ENCODE results near the gene RUSC2. TPM values are rescaled to one million over a fixed set of nuclear protein-coding genes. Genes with fewer than 3 reads are reported as not detected.
"Not testable (repeated sequence)": the region's sequence is repeated elsewhere in the genome, so short reads cannot be mapped to it uniquely, and the experiment has no call there.

RUSC2 gene
- total and polyA plus RNA-seq, 2 of the 13 experiments (the other 11 are each of a cell fraction or from before 2014, with no cell fraction given): 2.8 to 3.3 TPM

GRCh38 chr9:35490155-35490909 is 421 bp downstream of the RUSC2 start (continued):
- TF ChIP-seq, protein P1, sequence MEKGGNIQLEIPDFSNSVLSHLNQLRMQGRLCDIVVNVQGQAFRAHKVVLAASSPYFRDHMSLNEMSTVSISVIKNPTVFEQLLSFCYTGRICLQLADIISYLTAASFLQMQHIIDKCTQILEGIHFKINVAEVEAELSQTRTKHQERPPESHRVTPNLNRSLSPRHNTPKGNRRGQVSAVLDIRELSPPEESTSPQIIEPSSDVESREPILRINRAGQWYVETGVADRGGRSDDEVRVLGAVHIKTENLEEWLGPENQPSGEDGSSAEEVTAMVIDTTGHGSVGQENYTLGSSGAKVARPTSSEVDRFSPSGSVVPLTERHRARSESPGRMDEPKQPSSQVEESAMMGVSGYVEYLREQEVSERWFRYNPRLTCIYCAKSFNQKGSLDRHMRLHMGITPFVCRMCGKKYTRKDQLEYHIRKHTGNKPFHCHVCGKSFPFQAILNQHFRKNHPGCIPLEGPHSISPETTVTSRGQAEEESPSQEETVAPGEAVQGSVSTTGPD (CRISPR knock-in tag; IDR thresholded peaks at IDR 0.05): no peak
- TF ChIP-seq NR2C2 (CRISPR knock-in tag; IDR thresholded peaks at IDR 0.05; ENCODE audit: borderline replicate concordance): no peak

- no peaks in the 10 kb centered on the region for H3K36me3 ChIP-seq (replicated peaks in 1 of 2; ENCODE audit: control insufficient read depth in 1 of 2, insufficient read depth in 2 of 2, low read length in 2 of 2)
- H3K27me3 ChIP-seq (ENCODE audit: control insufficient read depth in 1 of 2, insufficient read depth in 2 of 2, low read length in 2 of 2): no peaks in the 10 kb centered on the region
- 0 out of 2 replicates have a peak, but pooled peaks cover 3% of the 10 kb centered on the region for H4K20me1 ChIP-seq (ENCODE audit: insufficient read depth, low read length)
- peak overlapping the region; percentile 93 for H3K4me2 ChIP-seq (ENCODE audit: low read depth, low read length)
- intact Hi-C loops (cut with micrococcal nuclease; ENCODE audit: unreplicated experiment) (loop anchor here (1.0 to 10.0 kb wide), 3 partner anchors 27 to 244 kb away; partner anchors contain the start of genes CREB3 and TLN1), in situ Hi-C loops (cut with HindIII; ENCODE audit: extremely low pct_ligation_motif_present, low pct_unique_long_range_greater_than_20kb) (no loop called here)
- peaks cover 10% of the 10 kb centered on the region for H3K79me2 ChIP-seq (ENCODE audit: insufficient read depth, low read length)
- ATAC-seq: no peak
- WGBS (ENCODE audit: low lambda C conversion rate): 6% methylated on average over 12 of the region's 12 CpGs
- TSS peak; percentile 53 for BruUV-seq (replicated peaks)
- no peak for FAIRE-seq
- H3K4me3 ChIP-seq (replicated peaks in 1 of 3; ENCODE audit: insufficient read depth in 1 of 3, low read depth in 2 of 3, low read length in 3 of 3): peak overlapping the region; percentile 76 to 97 (median 87)
- H3K9ac ChIP-seq (ENCODE audit: insufficient read depth, low read depth, low read length): peak overlapping the region; percentile 76
- no peaks in the 10 kb centered on the region for H3K9me3 ChIP-seq (ENCODE audit: low read length)
- peaks cover 30% of the 10 kb centered on the region for H3K4me1 ChIP-seq (ENCODE audit: insufficient read depth, low read length)
- H3K27ac ChIP-seq (ENCODE audit: extremely low read length, insufficient read depth, low read length): peak overlapping the region; percentile 71
- ChIA-PET CTCF (ENCODE audit: low intra/inter-chr PET ratio, low total read pairs) (interaction anchor here (3.7 kb wide), 1 partner anchor 63 kb away, joined by 26 read pairs; no protein-coding TSS in a partner anchor), POLR2A (no interaction called here)
- DNase-seq (ENCODE audit: low spot score): no peak
- H2AFZ ChIP-seq (ENCODE audit: low read length): no peak overlapping the region
- 0 out of 2 replicates have a peak, but pooled peaks have one; percentile 68 for TF ChIP-seq ARID2 (CRISPR knock-in tag; IDR thresholded peaks at IDR 0.05; ENCODE audit: borderline replicate concordance)
- 0 out of 2 replicates have a peak, but pooled peaks have one; percentile 15 for TF ChIP-seq ZC3H13 (CRISPR knock-in tag; IDR thresholded peaks at IDR 0.05)
- no peak for TF ChIP-seq ZNF772 (CRISPR knock-in tag; IDR thresholded peaks at IDR 0.05)
- no peak for TF ChIP-seq ZFP82 (CRISPR knock-in tag; IDR thresholded peaks at IDR 0.05; ENCODE audit: borderline replicate concordance)
These were observed 1.1 kb downstream of the RUSC2 start for GRCh38 chr9:35490910-35491465.

DNA sequence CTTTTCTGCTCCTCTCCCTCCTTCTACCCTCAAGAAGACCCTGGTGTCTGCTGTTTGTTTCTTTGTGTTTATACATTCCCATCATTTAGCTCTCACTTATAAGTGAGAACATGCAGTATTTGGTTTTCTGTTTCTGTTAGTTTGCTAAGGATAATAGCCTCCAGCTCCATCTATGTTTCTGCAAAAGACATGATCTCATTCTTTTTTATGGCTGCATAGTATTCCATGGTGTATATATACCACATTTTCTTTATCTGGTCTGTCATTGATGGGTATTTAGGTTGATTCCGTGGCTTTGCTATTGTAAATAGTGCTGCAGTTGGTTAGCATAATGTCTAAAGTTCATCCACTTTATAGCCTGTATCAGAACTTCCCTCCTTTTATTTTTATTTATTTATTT is 3.2 kb downstream of the RUSC2 start:
- H3K27me3 ChIP-seq (ENCODE audit: control insufficient read depth in 1 of 2, insufficient read depth in 2 of 2, low read length in 2 of 2); in situ Hi-C loops (cut with HindIII; ENCODE audit: extremely low pct_ligation_motif_present, low pct_unique_long_range_greater_than_20kb); BruUV-seq (replicated peaks); H3K9ac ChIP-seq (ENCODE audit: insufficient read depth, low read depth, low read length); H3K36me3 ChIP-seq (replicated peaks in 1 of 2; ENCODE audit: control insufficient read depth in 1 of 2, insufficient read depth in 2 of 2, low read length in 2 of 2); H3K9me3 ChIP-seq (ENCODE audit: low read length); H3K4me2 ChIP-seq (ENCODE audit: low read depth, low read length); H2AFZ ChIP-seq (ENCODE audit: low read length); H3K27ac ChIP-seq (ENCODE audit: extremely low read length, insufficient read depth, low read length); H3K79me2 ChIP-seq (ENCODE audit: insufficient read depth, low read length); CTCF ChIA-PET (ENCODE audit: low intra/inter-chr PET ratio, low total read pairs); H3K4me3 ChIP-seq (replicated peaks in 1 of 3; ENCODE audit: insufficient read depth in 1 of 3, low read depth in 2 of 3, low read length in 3 of 3); H4K20me1 ChIP-seq (ENCODE audit: insufficient read depth, low read length); ATAC-seq; DNase-seq (ENCODE audit: low spot score); POLR2A ChIA-PET; FAIRE-seq: not testable (repeated sequence)
- 48% methylated on average over 1 of the region's 1 CpG for WGBS (ENCODE audit: low lambda C conversion rate)
- intact Hi-C loops (cut with micrococcal nuclease; ENCODE audit: unreplicated experiment): loop anchor here (5.0 to 10.0 kb wide), 2 partner anchors 109 to 242 kb away; partner anchors contain the start of genes CREB3 and TLN1
- peaks cover 24% of the 10 kb centered on the region for H3K4me1 ChIP-seq (ENCODE audit: insufficient read depth, low read length)
